ENCODE results near the gene UFD1.

Gene UFD1

GRCh38 chr22:19473578-19473977 lies 5.4 kb downstream of the UFD1 start:
- no peak overlapping the region for H3K4me3 ChIP-seq (ENCODE audit: low read depth, low read length)
- no peak for TF ChIP-seq CTCF (IDR thresholded peaks at IDR 0.05; ENCODE audit: control insufficient read depth, extremely low read depth, insufficient read depth)
- DNase-seq (ENCODE audit: low read depth), result no peak

- no peak for TF ChIP-seq CTCF (IDR thresholded peaks at IDR 0.05; ENCODE audit: control insufficient read depth, extremely low read depth, insufficient read depth)
- no peak for DNase-seq (ENCODE audit: low read depth)
- no peak overlapping the region for H3K4me3 ChIP-seq (ENCODE audit: low read depth, low read length)
Observed at GRCh38 chr22:19472233-19472632, 6.8 kb downstream of the UFD1 start.

GRCh38 chr22:19471572-19471971 lies 7.4 kb downstream of the UFD1 start:
- no peak overlapping the region for H3K4me3 ChIP-seq (ENCODE audit: low read depth, low read length)
- no peak for DNase-seq (ENCODE audit: low read depth)
- TF ChIP-seq CTCF (IDR thresholded peaks at IDR 0.05; ENCODE audit: control insufficient read depth, extremely low read depth, insufficient read depth), result no peak

GRCh38 chr22:19470010-19470409 lies 9.0 kb downstream of the UFD1 start:
- no peak for DNase-seq (ENCODE audit: low read depth)
- H3K4me3 ChIP-seq (ENCODE audit: low read depth, low read length), result no peak overlapping the region
- no peak for TF ChIP-seq CTCF (IDR thresholded peaks at IDR 0.05; ENCODE audit: control insufficient read depth, extremely low read depth, insufficient read depth)

GRCh38 chr22:19469421-19469820 lies 9.6 kb downstream of the UFD1 start:
- no peak for DNase-seq (ENCODE audit: low read depth)
- no peak for TF ChIP-seq CTCF (IDR thresholded peaks at IDR 0.05; ENCODE audit: control insufficient read depth, extremely low read depth, insufficient read depth)
- no peak overlapping the region for H3K4me3 ChIP-seq (ENCODE audit: low read depth, low read length)

- TF ChIP-seq CTCF (IDR thresholded peaks at IDR 0.05; ENCODE audit: control insufficient read depth, extremely low read depth, insufficient read depth), result no peak
- H3K4me3 ChIP-seq (ENCODE audit: low read depth, low read length), result no peak overlapping the region
- DNase-seq (ENCODE audit: low read depth), result no peak
Observed at GRCh38 chr22:19467912-19468311, 11.1 kb downstream of the UFD1 start.

- H3K4me3 ChIP-seq (ENCODE audit: low read depth, low read length), result no peak overlapping the region
- DNase-seq (ENCODE audit: low read depth), result no peak
- no peak for TF ChIP-seq CTCF (IDR thresholded peaks at IDR 0.05; ENCODE audit: control insufficient read depth, extremely low read depth, insufficient read depth)
Observed at GRCh38 chr22:19466848-19467752, 11.9 kb downstream of the UFD1 start.

Measured in LNCaP clone FGC (cell line).